ENCODE measurements around the gene BAIAP3. TPM values are rescaled to one million over a fixed set of nuclear protein-coding genes. Genes with fewer than 3 reads are reported as not detected.

The BAIAP3 gene
- total and polyA plus RNA-seq, 2 donors (not counting 3 experiments of a cell fraction or from before 2014, with no cell fraction given) = 0.36 to 0.66 TPM

DNA sequence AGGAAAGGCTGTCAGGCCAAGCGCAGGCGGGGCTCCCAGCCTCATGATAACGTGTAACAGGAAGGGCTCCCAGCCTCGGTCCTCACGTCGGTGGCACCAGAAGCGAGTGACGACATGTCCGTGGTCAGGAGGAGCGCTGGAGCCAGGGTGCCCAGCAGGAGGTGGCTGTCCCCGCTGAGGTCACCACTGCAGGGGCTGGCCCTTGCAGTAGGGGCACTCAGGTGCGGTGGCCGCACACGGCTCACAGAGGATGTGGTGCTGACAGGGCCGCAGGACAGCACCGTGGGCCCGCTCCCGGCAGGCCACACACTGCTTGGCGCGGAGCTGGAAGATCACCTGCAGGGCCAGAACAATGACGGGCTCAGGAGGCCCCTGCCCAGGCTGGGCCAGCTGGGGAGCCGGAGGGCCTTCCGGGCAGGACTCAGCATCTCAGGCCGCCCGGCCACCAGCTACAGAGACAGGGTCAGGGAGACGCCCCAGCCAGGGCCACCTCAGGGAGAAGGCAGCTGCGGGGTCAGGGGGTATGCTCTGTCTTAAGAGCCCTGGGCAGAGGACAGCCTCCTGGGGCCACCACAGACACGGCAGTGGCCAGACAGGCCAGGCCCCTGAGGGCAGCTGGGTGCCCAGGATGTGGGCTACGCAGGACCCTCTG is 32.7 kb downstream of the BAIAP3 start:
- ChIA-PET CTCF (no interaction called here), POLR2A (no interaction called here)
- dilution Hi-C loops (cut with MboI; ENCODE audit: extremely low pct_ligation_motif_present, low sequenced_read_pairs) = no loop called here
- Histone ChIP-seq H3K9me3 (replicated peaks; ENCODE audit: control insufficient read depth, insufficient read depth, low read length) (no peaks in the 10 kb centered on the region), H4K20me1 (replicated peaks; ENCODE audit: control insufficient read depth, extremely low read depth, insufficient read depth, low read length) (no peaks in the 10 kb centered on the region), H3K9me1 (replicated peaks; ENCODE audit: control insufficient read depth, extremely low read depth, insufficient read depth, low read length) (no peaks in the 10 kb centered on the region), H3K27me3 (ENCODE audit: control insufficient read depth in 2 of 2, insufficient read depth in 2 of 2, low read length in 2 of 2) (no peaks in the 10 kb centered on the region), H3K4me3 (replicated peaks in 1 of 3; ENCODE audit: insufficient read depth in 1 of 3, low read depth in 1 of 3, low read length in 3 of 3) (no peak overlapping the region), H3K4me1 (ENCODE audit: control insufficient read depth, extremely low read depth, insufficient read depth, low read length) (no peaks in the 10 kb centered on the region), H3K36me3 (ENCODE audit: control insufficient read depth in 2 of 2, extremely low read depth in 1 of 2, insufficient read depth in 2 of 2, low read length in 2 of 2) (peaks cover 14 to 38% of the 10 kb centered on the region in 2 experiments), H2AFZ (ENCODE audit: low read depth, low read length) (no peak overlapping the region), H3K9ac (replicated peaks; ENCODE audit: extremely low read depth, insufficient read depth, low read length) (no peak overlapping the region), H3K4me2 (ENCODE audit: insufficient read depth, low read length) (no peak overlapping the region), H3K27ac (ENCODE audit: insufficient read depth, low read depth, low read length) (no peak overlapping the region), H3K79me2 (ENCODE audit: control insufficient read depth, insufficient read depth, low read length) (peaks cover 6% of the 10 kb centered on the region)
- no peak for DNase-seq (ENCODE audit: low read depth, low spot score)
- no TSS peak for BruUV-seq (replicated peaks)
- TF ChIP-seq FOS (IDR thresholded peaks at IDR 0.05; ENCODE audit: borderline replicate concordance, insufficient read depth, low read length) (no peak), JUN (IDR thresholded peaks at IDR 0.05; ENCODE audit: borderline replicate concordance, insufficient read depth, insufficient read length, low read depth) (no peak), MYC (IDR thresholded peaks at IDR 0.05; ENCODE audit: low read depth, low read length) (no peak), POLR2AphosphoS5 (IDR thresholded peaks at IDR 0.05; ENCODE audit: insufficient read depth, low read depth, low read length) (no peak), POLR2A (IDR thresholded peaks at IDR 0.05; ENCODE audit: low read depth, low read length) (no peak), GATA2 (IDR thresholded peaks at IDR 0.05; ENCODE audit: insufficient read depth, insufficient read length, low read depth, low read length) (no peak), EZH2 (IDR thresholded peaks at IDR 0.05; ENCODE audit: borderline replicate concordance, low read depth, low read length, severe bottlenecking) (no peak)
- TF ChIP-seq, protein P1, sequence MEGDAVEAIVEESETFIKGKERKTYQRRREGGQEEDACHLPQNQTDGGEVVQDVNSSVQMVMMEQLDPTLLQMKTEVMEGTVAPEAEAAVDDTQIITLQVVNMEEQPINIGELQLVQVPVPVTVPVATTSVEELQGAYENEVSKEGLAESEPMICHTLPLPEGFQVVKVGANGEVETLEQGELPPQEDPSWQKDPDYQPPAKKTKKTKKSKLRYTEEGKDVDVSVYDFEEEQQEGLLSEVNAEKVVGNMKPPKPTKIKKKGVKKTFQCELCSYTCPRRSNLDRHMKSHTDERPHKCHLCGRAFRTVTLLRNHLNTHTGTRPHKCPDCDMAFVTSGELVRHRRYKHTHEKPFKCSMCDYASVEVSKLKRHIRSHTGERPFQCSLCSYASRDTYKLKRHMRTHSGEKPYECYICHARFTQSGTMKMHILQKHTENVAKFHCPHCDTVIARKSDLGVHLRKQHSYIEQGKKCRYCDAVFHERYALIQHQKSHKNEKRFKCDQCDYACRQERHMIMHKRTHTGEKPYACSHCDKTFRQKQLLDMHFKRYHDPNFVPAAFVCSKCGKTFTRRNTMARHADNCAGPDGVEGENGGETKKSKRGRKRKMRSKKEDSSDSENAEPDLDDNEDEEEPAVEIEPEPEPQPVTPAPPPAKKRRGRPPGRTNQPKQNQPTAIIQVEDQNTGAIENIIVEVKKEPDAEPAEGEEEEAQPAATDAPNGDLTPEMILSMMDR (IDR thresholded peaks at IDR 0.05; ENCODE audit: extremely low read depth in 1 of 2, insufficient read depth in 1 of 2, low read depth in 1 of 2, low read length in 2 of 2) = no peak
- TF ChIP-seq, protein P2, sequence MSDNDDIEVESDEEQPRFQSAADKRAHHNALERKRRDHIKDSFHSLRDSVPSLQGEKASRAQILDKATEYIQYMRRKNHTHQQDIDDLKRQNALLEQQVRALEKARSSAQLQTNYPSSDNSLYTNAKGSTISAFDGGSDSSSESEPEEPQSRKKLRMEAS (IDR thresholded peaks at IDR 0.05; ENCODE audit: insufficient read depth, insufficient read length) = no peak
- intact Hi-C loops (cut with micrococcal nuclease) = no loop called here
- no peak for FAIRE-seq
